ENCODE results near the gene DOK4. TPM values are rescaled to one million over a fixed set of nuclear protein-coding genes. Genes with fewer than 3 reads are reported as not detected.

Gene DOK4
- total and polyA plus RNA-seq, 2 donors (not counting 1 experiment from before 2014, with no cell fraction given), result 1.6 to 2.5 TPM

DNA sequence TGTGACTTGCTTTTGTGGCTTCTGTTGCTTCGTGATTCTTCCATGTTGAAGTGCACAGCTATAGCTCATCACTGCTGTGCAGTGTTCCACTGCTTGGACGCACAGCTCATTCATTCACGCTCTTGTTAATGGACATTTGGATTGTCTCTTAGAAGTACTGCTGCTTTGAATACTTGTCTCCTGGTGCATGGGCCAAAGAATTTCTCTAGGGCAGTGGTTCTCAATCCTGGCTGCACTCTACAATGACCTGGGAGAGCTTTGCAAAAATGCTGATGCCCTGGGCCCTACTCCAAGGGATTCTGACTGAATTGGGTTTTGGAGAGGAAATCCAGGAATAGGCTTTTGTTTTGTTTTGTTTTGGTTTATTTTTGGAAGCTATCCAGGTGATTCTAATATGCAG, 61.7 kb downstream of the DOK4 start:
- ATAC-seq (ENCODE audit: low read depth), result no peak
- TF ChIP-seq, protein P1, sequence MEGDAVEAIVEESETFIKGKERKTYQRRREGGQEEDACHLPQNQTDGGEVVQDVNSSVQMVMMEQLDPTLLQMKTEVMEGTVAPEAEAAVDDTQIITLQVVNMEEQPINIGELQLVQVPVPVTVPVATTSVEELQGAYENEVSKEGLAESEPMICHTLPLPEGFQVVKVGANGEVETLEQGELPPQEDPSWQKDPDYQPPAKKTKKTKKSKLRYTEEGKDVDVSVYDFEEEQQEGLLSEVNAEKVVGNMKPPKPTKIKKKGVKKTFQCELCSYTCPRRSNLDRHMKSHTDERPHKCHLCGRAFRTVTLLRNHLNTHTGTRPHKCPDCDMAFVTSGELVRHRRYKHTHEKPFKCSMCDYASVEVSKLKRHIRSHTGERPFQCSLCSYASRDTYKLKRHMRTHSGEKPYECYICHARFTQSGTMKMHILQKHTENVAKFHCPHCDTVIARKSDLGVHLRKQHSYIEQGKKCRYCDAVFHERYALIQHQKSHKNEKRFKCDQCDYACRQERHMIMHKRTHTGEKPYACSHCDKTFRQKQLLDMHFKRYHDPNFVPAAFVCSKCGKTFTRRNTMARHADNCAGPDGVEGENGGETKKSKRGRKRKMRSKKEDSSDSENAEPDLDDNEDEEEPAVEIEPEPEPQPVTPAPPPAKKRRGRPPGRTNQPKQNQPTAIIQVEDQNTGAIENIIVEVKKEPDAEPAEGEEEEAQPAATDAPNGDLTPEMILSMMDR (IDR thresholded peaks at IDR 0.05), result no peak
- H3K9me3 ChIP-seq (ENCODE audit: control extremely low read depth in 1 of 3, control insufficient read depth in 2 of 3, insufficient read depth in 1 of 3, low read length in 2 of 3), result no peaks in the 10 kb centered on the region
- H3K27me3 Mint-ChIP-seq, result no peaks in the 10 kb centered on the region
- H3K36me3 ChIP-seq (replicated peaks in 1 of 2; ENCODE audit: control extremely low read depth in 1 of 2, control insufficient read depth in 1 of 2, extremely low read depth in 1 of 2, insufficient read depth in 2 of 2, low read length in 1 of 2), result peaks cover 0 to 12% of the 10 kb centered on the region in 2 experiments
- no peaks in the 10 kb centered on the region for H3K9me3 Mint-ChIP-seq (ENCODE audit: insufficient read depth)
- H3K27ac Mint-ChIP-seq, result no peak overlapping the region
- no peaks in the 10 kb centered on the region for H3K79me2 ChIP-seq (ENCODE audit: control insufficient read depth, insufficient read depth, low read length)
- peaks cover 2% of the 10 kb centered on the region for H3K4me1 Mint-ChIP-seq
- H3K27ac ChIP-seq (ENCODE audit: low read length in 2 of 2), result no peak overlapping the region
- no peak overlapping the region for H3K4me3 Mint-ChIP-seq
- intact Hi-C loops (cut with micrococcal nuclease), result no loop called here
- no peak overlapping the region for H2AFZ ChIP-seq (ENCODE audit: insufficient read depth, low read depth, low read length, poor library complexity, severe bottlenecking)
- no peaks in the 10 kb centered on the region for H3K27me3 ChIP-seq (replicated peaks in 1 of 4; ENCODE audit: control extremely low read depth in 1 of 4, control insufficient read depth in 3 of 4, insufficient read depth in 4 of 4, low read length in 3 of 4)
- H3K4me3 ChIP-seq (ENCODE audit: control extremely low read depth in 1 of 5, extremely low read depth in 1 of 5, insufficient read depth in 1 of 5, low read depth in 2 of 5, low read length in 4 of 5), result no peak overlapping the region
- 94% methylated on average over 3 of the region's 3 CpGs for WGBS (ENCODE audit: insufficient coverage)
- no peak overlapping the region for H3K4me2 ChIP-seq (replicated peaks; ENCODE audit: low read depth, low read length, poor library complexity, severe bottlenecking)
- H3K4me1 ChIP-seq (ENCODE audit: control insufficient read depth in 2 of 2, insufficient read depth in 2 of 2, low read length in 2 of 2), result no peaks in the 10 kb centered on the region
- CTCF ChIA-PET, result interaction anchor here (1.2 to 10.1 kb wide), 2 partner anchors 22 to 119 kb away, joined by 4 to 364 read pairs; partner anchors contain the start of genes CIAPIN1 and COQ9
- DNase-seq, result no peak
- H4K20me1 ChIP-seq (ENCODE audit: control insufficient read depth, insufficient read depth, low read length, poor library complexity, severe bottlenecking), result no peaks in the 10 kb centered on the region
- POLR2A ChIA-PET, result no interaction called here
- H3K9ac ChIP-seq (ENCODE audit: low read length), result no peak overlapping the region

DNA sequence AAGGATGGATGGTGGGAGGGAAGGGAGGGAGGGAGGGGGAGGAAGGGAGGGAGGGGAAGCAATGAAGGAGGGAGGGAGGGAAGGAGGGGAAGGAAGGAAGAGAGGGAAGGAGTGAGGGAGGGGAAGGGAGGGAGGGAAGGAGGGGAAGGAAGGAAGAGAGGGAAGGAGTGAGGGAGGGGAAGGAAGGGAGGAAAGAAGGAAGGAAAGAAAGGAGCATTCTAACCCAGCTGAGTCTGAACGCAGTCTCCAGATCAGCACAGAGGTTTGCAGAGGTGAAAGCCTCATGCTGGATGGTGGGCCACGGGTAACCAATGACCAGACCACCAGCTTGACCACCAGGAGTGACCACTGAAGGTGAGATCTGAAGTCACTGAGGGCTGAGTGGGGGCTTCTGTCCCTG, 63.1 kb downstream of the DOK4 start:
- POLR2A ChIA-PET, result no interaction called here
- H3K27ac Mint-ChIP-seq, result no peak overlapping the region
- H2AFZ ChIP-seq (ENCODE audit: insufficient read depth, low read depth, low read length, poor library complexity, severe bottlenecking), result no peak overlapping the region

More for the DNA sequence above, 63.1 kb downstream of the DOK4 start:
- Histone ChIP-seq H3K9ac (ENCODE audit: low read length) (no peak overlapping the region), H3K27ac (ENCODE audit: low read length in 2 of 2) (no peak overlapping the region), H3K9me3 (ENCODE audit: control extremely low read depth in 1 of 3, control insufficient read depth in 2 of 3, insufficient read depth in 1 of 3, low read length in 2 of 3) (no peaks in the 10 kb centered on the region), H3K4me3 (ENCODE audit: control extremely low read depth in 1 of 5, extremely low read depth in 1 of 5, insufficient read depth in 1 of 5, low read depth in 2 of 5, low read length in 4 of 5) (no peak overlapping the region), H3K4me1 (ENCODE audit: control insufficient read depth in 2 of 2, insufficient read depth in 2 of 2, low read length in 2 of 2) (peaks cover 8 to 11% of the 10 kb centered on the region in 2 donors), H4K20me1 (ENCODE audit: control insufficient read depth, insufficient read depth, low read length, poor library complexity, severe bottlenecking) (no peaks in the 10 kb centered on the region), H3K27me3 (replicated peaks in 1 of 4; ENCODE audit: control extremely low read depth in 1 of 4, control insufficient read depth in 3 of 4, insufficient read depth in 4 of 4, low read length in 3 of 4) (no peaks in the 10 kb centered on the region), H3K4me2 (replicated peaks; ENCODE audit: low read depth, low read length, poor library complexity, severe bottlenecking) (no peak overlapping the region), H3K36me3 (replicated peaks in 1 of 2; ENCODE audit: control extremely low read depth in 1 of 2, control insufficient read depth in 1 of 2, extremely low read depth in 1 of 2, insufficient read depth in 2 of 2, low read length in 1 of 2) (peaks cover 0 to 2% of the 10 kb centered on the region in 2 experiments), H3K79me2 (ENCODE audit: control insufficient read depth, insufficient read depth, low read length) (no peaks in the 10 kb centered on the region)
- CTCF ChIA-PET, result interaction anchor here (10.1 kb wide), 1 partner anchor 117 kb away, joined by 364 read pairs; no protein-coding TSS in a partner anchor
- intact Hi-C loops (cut with micrococcal nuclease), result no loop called here
- Mint-ChIP-seq H3K4me3 (no peak overlapping the region), H3K27me3 (no peaks in the 10 kb centered on the region), H3K4me1 (peaks cover 12% of the 10 kb centered on the region), H3K9me3 (ENCODE audit: insufficient read depth) (no peaks in the 10 kb centered on the region)
- 94% methylated on average over 2 of the region's 2 CpGs for WGBS (ENCODE audit: insufficient coverage)
- no peak for TF ChIP-seq EZH2 (IDR thresholded peaks at IDR 0.05; ENCODE audit: borderline replicate concordance, insufficient read depth, low read depth, low read length, poor library complexity, severe bottlenecking)
- TF ChIP-seq, protein P1 (IDR thresholded peaks at IDR 0.05), result no peak
- DNase-seq (no peak), ATAC-seq (ENCODE audit: low read depth) (no peak)
